WTC11 (cell line): ENCODE measurements around the gene ARSA. TPM values are rescaled to one million over a fixed set of nuclear protein-coding genes. Genes with fewer than 3 reads are reported as not detected.
"Not testable (repeated sequence)": the region's sequence is repeated elsewhere in the genome, so short reads cannot be mapped to it uniquely, and the experiment has no call there.

ENCODE experiments used
- ATAC-seq: fragments of 200-7000 bp; cut with Tn5 transposase; 2 replicates; pipeline ENCODE4 v1.10.0; 2021; ENCODE audit warnings: mild to moderate bottlenecking, moderate library complexity
- CTCF ChIA-PET: fragments of 300-600 bp; sonication (Branson Sonifier 250); formaldehyde crosslinking; loops from one replicate; lab custom pipeline; 2021; ENCODE audit warnings: antibody characterized with exemption; lab: Charles Lee
- POLR2A ChIA-PET: fragments of 350-600 bp; sonication (Branson Sonifier 250); formaldehyde crosslinking; loops from one replicate; lab custom pipeline; 2021; ENCODE audit warnings: antibody characterized with exemption; lab: Charles Lee
- DNase-seq: peaks from one replicate; pipeline ENCODE4 v3.0.0; 2021; ENCODE audit warnings: low spot score
- H3K27ac Mint-ChIP-seq: 2 replicates; pipeline ENCODE4 v1.8.0; 2021; ENCODE audit warnings: mixed read lengths
- H3K27me3 Mint-ChIP-seq: 2 replicates; pipeline ENCODE4 v1.8.0; 2021; ENCODE audit warnings: low read depth, mild to moderate bottlenecking, moderate library complexity, mixed read lengths
- H3K36me3 Mint-ChIP-seq: 2 replicates; pipeline ENCODE4 v1.8.0; 2021; ENCODE audit warnings: mixed read lengths
- H3K4me1 Mint-ChIP-seq: 2 replicates; pipeline ENCODE4 v1.8.0; 2022; ENCODE audit warnings: mixed read lengths
- H3K4me3 Mint-ChIP-seq: 2 replicates; pipeline ENCODE4 v1.8.0; 2021; ENCODE audit warnings: mild to moderate bottlenecking, moderate library complexity, mixed read lengths
- H3K9me3 Mint-ChIP-seq: 2 replicates; pipeline ENCODE4 v1.8.0; 2021; ENCODE audit warnings: mixed read lengths
- CBFB ChIP-seq: sonication (generic); formaldehyde crosslinking; IDR thresholded peaks from 2 replicates; pipeline ENCODE4 v1.8.1; 2022; ENCODE audit warnings: mild to moderate bottlenecking, low read depth, missing genetic modification reagents
- FOXP1 ChIP-seq: sonication (generic); formaldehyde crosslinking; IDR thresholded peaks from 2 replicates; pipeline ENCODE4 v1.8.0; 2022; ENCODE audit warnings: missing genetic modification reagents, mild to moderate bottlenecking, moderate library complexity, borderline replicate concordance
- GABPB1 ChIP-seq: sonication (generic); formaldehyde crosslinking; IDR thresholded peaks from 2 replicates; pipeline ENCODE4 v1.8.1; 2023; ENCODE audit warnings: mild to moderate bottlenecking, missing genetic modification reagents
- KAT7 ChIP-seq: sonication (generic); formaldehyde crosslinking; IDR thresholded peaks from 2 replicates; pipeline ENCODE4 v1.8.1; 2023; ENCODE audit warnings: missing genetic modification reagents, mild to moderate bottlenecking, borderline replicate concordance
- SP1 ChIP-seq: sonication (generic); formaldehyde crosslinking; conservative IDR thresholded peaks from 2 replicates; pipeline ENCODE4 v1.8.1; 2022; ENCODE audit warnings: missing genetic modification reagents
- ZNF121 ChIP-seq: sonication (generic); formaldehyde crosslinking; IDR thresholded peaks from 2 replicates; pipeline ENCODE4 v1.8.0; 2023; ENCODE audit warnings: missing genetic modification reagents
- total RNA-seq: library from RNA; stranded (reverse); gene quantifications from 3 replicates; pipeline ENCODE4 v1.2.3, GENCODE V29; 2021
- TF ChIP-seq, protein P1 (sequence below): sonication (generic); formaldehyde crosslinking; IDR thresholded peaks from 2 replicates; pipeline ENCODE4 v1.8.0; 2023; ENCODE audit warnings: mild to moderate bottlenecking, missing genetic modification reagents
- TF ChIP-seq, protein P2 (sequence below): sonication (generic); formaldehyde crosslinking; IDR thresholded peaks from 2 replicates; pipeline ENCODE4 v1.8.0; 2022; ENCODE audit warnings: mild to moderate bottlenecking, missing genetic modification reagents
- TF ChIP-seq, protein P3 (sequence below): sonication (generic); formaldehyde crosslinking; IDR thresholded peaks from 2 replicates; pipeline ENCODE4 v1.8.1; 2023; ENCODE audit warnings: mild to moderate bottlenecking, missing genetic modification reagents, moderate library complexity
- TF ChIP-seq, protein P4 (sequence below): sonication (generic); formaldehyde crosslinking; IDR thresholded peaks from 2 replicates; pipeline ENCODE4 v1.8.0; 2022; ENCODE audit warnings: missing genetic modification reagents
- TF ChIP-seq, protein P5 (sequence below): sonication (generic); formaldehyde crosslinking; IDR thresholded peaks from 2 replicates; pipeline ENCODE4 v1.8.0; 2022; ENCODE audit warnings: mild to moderate bottlenecking, missing genetic modification reagents

ARSA gene
- total RNA-seq, 1 experiment from 2014 or later: 18.8 TPM

DNA sequence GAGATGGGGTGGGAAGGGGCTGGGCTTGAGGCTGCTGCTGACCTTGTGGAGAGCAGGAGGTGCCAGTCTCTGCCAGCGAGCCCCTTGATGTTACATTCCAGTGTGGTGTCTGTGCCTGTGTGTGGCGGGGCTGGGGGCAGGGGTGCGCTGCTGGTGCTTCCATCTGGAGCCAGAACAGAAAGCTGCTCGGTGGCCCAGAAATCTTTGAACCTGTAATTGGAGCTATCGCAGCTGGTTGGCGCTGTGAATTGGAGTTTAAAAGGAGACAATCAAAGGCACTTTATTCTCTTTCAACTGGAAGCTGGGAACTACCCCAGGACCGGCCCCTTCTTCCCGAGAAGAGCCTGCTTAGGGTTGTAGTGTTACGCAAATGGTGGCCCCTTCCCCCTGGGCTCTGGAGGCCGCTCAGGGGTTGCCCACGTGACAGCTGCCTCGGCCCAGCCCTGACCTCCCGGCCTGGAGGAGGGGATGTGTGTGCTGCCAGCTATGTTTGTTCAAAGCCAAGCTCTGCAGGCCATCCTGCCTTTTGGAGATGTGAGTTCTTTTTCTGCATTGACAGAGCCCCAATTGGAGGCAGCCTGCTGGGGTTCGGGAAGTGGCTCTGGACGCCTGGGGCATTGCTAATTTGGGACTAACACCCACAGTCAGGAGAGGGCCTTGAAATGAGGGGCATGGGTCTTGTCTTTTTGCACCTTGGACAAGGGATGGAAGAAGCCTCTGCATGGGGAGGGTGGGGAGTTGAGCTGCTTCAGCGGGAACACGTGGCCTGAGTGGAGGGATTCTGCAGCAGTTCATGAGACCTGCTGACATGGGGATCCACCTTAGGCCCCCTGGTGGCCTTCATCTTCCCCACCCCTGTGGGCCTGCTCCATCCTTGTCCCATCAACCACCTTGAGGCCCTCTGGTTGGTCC, 14.0 kb upstream of the ARSA start:
- ATAC-seq: peak; percentile 97
- CTCF ChIA-PET: interaction anchor here (0.5 to 5.5 kb wide), 22 partner anchors 9 to 134 kb away, joined by 3 to 59 read pairs (median 6); partner anchors contain the start of genes ARSA, CHKB, LMF2 and NCAPH2
- H3K36me3 Mint-ChIP-seq: peaks cover 7% of the 10 kb centered on the region
- H3K9me3 Mint-ChIP-seq: peaks cover 12% of the 10 kb centered on the region
- H3K4me3 Mint-ChIP-seq: peak overlapping the region; percentile 43
- peak; percentile 77 for DNase-seq
- TF ChIP-seq ZNF121 (no peak), SP1 (CRISPR knock-in tag) (0 out of 2 replicates have a peak, but pooled peaks have one; percentile 27), FOXP1 (CRISPR knock-in tag) (peak; percentile 15; the same call in 1 of the 2 replicates), KAT7 (CRISPR knock-in tag) (no peak), CBFB (CRISPR knock-in tag) (0 out of 2 replicates have a peak, but pooled peaks have one; percentile 43), GABPB1 (CRISPR knock-in tag) (no peak)
- TF ChIP-seq, protein P1, sequence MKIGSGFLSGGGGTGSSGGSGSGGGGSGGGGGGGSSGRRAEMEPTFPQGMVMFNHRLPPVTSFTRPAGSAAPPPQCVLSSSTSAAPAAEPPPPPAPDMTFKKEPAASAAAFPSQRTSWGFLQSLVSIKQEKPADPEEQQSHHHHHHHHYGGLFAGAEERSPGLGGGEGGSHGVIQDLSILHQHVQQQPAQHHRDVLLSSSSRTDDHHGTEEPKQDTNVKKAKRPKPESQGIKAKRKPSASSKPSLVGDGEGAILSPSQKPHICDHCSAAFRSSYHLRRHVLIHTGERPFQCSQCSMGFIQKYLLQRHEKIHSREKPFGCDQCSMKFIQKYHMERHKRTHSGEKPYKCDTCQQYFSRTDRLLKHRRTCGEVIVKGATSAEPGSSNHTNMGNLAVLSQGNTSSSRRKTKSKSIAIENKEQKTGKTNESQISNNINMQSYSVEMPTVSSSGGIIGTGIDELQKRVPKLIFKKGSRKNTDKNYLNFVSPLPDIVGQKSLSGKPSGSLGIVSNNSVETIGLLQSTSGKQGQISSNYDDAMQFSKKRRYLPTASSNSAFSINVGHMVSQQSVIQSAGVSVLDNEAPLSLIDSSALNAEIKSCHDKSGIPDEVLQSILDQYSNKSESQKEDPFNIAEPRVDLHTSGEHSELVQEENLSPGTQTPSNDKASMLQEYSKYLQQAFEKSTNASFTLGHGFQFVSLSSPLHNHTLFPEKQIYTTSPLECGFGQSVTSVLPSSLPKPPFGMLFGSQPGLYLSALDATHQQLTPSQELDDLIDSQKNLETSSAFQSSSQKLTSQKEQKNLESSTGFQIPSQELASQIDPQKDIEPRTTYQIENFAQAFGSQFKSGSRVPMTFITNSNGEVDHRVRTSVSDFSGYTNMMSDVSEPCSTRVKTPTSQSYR (CRISPR knock-in tag): 0 out of 2 replicates have a peak, but pooled peaks have one; percentile 65
- TF ChIP-seq, protein P2, sequence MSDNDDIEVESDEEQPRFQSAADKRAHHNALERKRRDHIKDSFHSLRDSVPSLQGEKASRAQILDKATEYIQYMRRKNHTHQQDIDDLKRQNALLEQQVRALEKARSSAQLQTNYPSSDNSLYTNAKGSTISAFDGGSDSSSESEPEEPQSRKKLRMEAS (CRISPR knock-in tag): peak; percentile 61; the same call in 1 of the 2 replicates
- TF ChIP-seq, protein P3, sequence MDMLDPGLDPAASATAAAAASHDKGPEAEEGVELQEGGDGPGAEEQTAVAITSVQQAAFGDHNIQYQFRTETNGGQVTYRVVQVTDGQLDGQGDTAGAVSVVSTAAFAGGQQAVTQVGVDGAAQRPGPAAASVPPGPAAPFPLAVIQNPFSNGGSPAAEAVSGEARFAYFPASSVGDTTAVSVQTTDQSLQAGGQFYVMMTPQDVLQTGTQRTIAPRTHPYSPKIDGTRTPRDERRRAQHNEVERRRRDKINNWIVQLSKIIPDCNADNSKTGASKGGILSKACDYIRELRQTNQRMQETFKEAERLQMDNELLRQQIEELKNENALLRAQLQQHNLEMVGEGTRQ: peak; percentile 96
- TF ChIP-seq, protein P4, sequence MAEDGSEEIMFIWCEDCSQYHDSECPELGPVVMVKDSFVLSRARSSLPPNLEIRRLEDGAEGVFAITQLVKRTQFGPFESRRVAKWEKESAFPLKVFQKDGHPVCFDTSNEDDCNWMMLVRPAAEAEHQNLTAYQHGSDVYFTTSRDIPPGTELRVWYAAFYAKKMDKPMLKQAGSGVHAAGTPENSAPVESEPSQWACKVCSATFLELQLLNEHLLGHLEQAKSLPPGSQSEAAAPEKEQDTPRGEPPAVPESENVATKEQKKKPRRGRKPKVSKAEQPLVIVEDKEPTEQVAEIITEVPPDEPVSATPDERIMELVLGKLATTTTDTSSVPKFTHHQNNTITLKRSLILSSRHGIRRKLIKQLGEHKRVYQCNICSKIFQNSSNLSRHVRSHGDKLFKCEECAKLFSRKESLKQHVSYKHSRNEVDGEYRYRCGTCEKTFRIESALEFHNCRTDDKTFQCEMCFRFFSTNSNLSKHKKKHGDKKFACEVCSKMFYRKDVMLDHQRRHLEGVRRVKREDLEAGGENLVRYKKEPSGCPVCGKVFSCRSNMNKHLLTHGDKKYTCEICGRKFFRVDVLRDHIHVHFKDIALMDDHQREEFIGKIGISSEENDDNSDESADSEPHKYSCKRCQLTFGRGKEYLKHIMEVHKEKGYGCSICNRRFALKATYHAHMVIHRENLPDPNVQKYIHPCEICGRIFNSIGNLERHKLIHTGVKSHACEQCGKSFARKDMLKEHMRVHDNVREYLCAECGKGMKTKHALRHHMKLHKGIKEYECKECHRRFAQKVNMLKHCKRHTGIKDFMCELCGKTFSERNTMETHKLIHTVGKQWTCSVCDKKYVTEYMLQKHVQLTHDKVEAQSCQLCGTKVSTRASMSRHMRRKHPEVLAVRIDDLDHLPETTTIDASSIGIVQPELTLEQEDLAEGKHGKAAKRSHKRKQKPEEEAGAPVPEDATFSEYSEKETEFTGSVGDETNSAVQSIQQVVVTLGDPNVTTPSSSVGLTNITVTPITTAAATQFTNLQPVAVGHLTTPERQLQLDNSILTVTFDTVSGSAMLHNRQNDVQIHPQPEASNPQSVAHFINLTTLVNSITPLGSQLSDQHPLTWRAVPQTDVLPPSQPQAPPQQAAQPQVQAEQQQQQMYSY (CRISPR knock-in tag): no peak
- TF ChIP-seq, protein P5, sequence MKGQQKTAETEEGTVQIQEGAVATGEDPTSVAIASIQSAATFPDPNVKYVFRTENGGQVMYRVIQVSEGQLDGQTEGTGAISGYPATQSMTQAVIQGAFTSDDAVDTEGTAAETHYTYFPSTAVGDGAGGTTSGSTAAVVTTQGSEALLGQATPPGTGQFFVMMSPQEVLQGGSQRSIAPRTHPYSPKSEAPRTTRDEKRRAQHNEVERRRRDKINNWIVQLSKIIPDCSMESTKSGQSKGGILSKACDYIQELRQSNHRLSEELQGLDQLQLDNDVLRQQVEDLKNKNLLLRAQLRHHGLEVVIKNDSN (CRISPR knock-in tag): peak; percentile 96
- TF ChIP-seq, all 79 proteins: peak for 7
- POLR2A ChIA-PET: interaction anchor here (2.2 kb wide), 1 partner anchor 14 kb away, joined by 12 read pairs; the partner anchor contains the start of gene ARSA
- Mint-ChIP-seq H3K27ac (peak overlapping the region; percentile 70), H3K27me3 (peaks cover 3% of the 10 kb centered on the region; the same call in 1 of the 2 replicates), H3K4me1 (peaks cover 23% of the 10 kb centered on the region)

DNA sequence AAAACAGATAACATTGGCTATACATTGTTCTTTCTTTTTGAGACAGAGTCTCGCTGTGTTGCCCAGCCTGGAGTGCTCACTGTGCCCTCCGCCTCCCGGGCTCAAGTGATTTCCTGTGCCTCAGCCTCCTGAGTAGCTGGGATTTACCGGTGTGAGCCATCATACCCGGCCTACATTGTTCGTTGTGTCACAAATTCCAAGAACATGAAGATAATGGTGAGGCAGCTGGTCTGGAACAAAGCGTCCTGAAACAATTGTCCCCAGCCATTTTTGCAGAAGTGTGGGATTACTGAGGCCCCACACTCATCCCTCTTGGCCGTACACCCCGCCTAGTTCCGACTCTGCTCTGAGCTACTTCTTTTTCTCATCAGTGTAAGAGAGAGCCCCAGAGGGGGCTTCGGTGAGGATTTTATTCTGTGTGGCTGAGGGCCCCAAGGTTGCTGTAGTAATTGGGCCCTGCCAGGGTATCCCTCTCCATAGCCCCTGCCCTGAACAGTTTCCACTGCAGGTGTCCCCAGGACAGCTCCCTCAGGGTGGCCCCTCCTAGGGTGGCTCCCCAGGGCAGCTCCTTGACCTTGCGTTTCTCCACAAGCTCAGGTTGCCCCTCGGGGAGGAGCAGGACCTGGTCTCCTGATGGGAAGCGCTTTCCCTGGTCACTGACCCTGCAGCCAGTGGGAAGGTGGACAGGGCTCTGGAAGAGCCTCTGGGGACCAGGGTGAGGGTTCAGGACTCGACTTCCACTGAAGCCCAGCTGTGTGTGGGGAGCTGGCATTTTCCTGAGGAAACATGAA, 13.1 kb upstream of the ARSA start:
- CTCF ChIA-PET: interaction anchor here (0.6 to 5.5 kb wide), 15 partner anchors 8 to 134 kb away, joined by 3 to 59 read pairs (median 7); partner anchors contain the start of genes ARSA, CHKB, LMF2 and NCAPH2
- Mint-ChIP-seq H3K27ac (no peak overlapping the region), H3K36me3 (peaks cover 3% of the 10 kb centered on the region; the same call in 1 of the 2 replicates), H3K27me3 (peaks cover 3% of the 10 kb centered on the region; the same call in 1 of the 2 replicates), H3K9me3 (peaks cover 6% of the 10 kb centered on the region; the same call in 1 of the 2 replicates), H3K4me3 (no peak overlapping the region), H3K4me1 (peaks cover 23% of the 10 kb centered on the region)
- no peak for DNase-seq
- peak; percentile 65; the same call in 1 of the 2 replicates for TF ChIP-seq ZNF121
- TF ChIP-seq, protein P1 (CRISPR knock-in tag): no peak
- POLR2A ChIA-PET: interaction anchor here (2.2 kb wide), 1 partner anchor 13 kb away, joined by 12 read pairs; the partner anchor contains the start of gene ARSA
- ATAC-seq: no peak

DNA sequence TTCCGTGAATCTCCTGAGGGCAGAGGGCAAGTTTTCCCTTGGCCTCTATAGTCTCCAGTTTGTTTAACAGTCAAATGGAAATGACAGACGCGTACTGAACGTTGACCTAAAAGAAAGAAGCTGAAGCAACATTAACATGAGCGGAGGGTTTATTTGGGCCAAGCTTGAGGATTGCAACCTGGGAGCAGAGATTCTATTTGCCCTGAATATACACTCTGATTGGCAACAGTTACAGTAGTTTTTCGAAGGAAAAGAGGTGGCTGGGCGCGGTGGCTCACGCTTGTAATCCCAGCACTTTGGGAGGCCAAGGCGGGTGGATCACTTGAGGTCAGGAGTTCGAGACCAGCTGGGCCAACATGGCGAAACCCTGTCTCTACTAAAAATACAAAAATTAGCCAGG, 12.3 kb upstream of the ARSA start:
- DNase-seq, POLR2A ChIA-PET, H3K36me3 Mint-ChIP-seq, H3K9me3 Mint-ChIP-seq, H3K4me3 Mint-ChIP-seq, H3K27ac Mint-ChIP-seq, ATAC-seq, H3K27me3 Mint-ChIP-seq: not testable (repeated sequence)
- H3K4me1 Mint-ChIP-seq: peaks cover 23% of the 10 kb centered on the region
- CTCF ChIA-PET: interaction anchor here (1.4 to 5.5 kb wide), 7 partner anchors 14 to 99 kb away, joined by 3 to 59 read pairs (median 22); partner anchors contain the start of genes ARSA, SHANK3 and SYCE3
